ENCODE results near the gene UBR1. TPM values are rescaled to one million over a fixed set of nuclear protein-coding genes. Genes with fewer than 3 reads are reported as not detected.

Gene UBR1
- total RNA-seq, 3 donors from 2014 or later (not counting 1 experiment from before 2014, with no cell fraction given): 54.3 to 70.5 (median 61.4) TPM

DNA sequence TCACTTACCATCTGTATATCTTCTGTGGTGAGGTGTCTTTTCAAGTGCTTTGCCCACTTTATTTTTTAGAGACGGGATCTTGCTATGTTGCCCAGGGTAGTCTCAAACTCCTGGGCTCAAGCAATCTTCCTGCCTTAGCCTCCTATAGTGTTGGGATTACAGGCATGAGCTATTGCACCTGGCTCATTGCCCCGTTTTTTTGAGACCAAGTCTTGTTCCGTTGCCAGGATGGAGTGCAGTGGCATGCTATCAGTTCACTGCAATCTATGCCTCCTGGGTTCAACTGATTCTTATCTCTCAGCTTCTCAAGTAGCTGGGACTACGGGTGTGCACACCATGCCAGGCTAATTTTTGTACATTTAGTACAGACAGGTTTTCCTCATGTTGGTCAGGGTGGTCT lies 132.7 kb downstream of the UBR1 start:
- no peaks in the 10 kb centered on the region for H3K9me3 ChIP-seq (ENCODE audit: control insufficient read depth, insufficient read depth, low read length)
- DNase-seq (no peak), ATAC-seq (no peak)
- H3K4me1 ChIP-seq (ENCODE audit: control insufficient read depth, insufficient read depth, low read length): no peaks in the 10 kb centered on the region
- Mint-ChIP-seq H3K4me1 (no peaks in the 10 kb centered on the region), H3K4me3 (no peak overlapping the region), H3K27me3 (ENCODE audit: low read depth in 2 of 2) (no peaks in the 10 kb centered on the region), H3K36me3 (peaks cover 40% of the 10 kb centered on the region), H3K9me3 (no peaks in the 10 kb centered on the region), H3K27ac (no peak overlapping the region)
- intact Hi-C loops (cut with micrococcal nuclease): no loop called here
- H3K36me3 ChIP-seq (ENCODE audit: control insufficient read depth, insufficient read depth, low read length): peaks cover 53% of the 10 kb centered on the region
- H3K4me3 ChIP-seq (ENCODE audit: low read length): no peak overlapping the region
- no peaks in the 10 kb centered on the region for H3K27me3 ChIP-seq (ENCODE audit: control insufficient read depth, insufficient read depth, low read length)
- WGBS (ENCODE audit: insufficient coverage): 93% methylated on average over 4 of the region's 4 CpGs
- H3K27ac ChIP-seq (ENCODE audit: low read length): no peak overlapping the region
- TF ChIP-seq, protein P1, sequence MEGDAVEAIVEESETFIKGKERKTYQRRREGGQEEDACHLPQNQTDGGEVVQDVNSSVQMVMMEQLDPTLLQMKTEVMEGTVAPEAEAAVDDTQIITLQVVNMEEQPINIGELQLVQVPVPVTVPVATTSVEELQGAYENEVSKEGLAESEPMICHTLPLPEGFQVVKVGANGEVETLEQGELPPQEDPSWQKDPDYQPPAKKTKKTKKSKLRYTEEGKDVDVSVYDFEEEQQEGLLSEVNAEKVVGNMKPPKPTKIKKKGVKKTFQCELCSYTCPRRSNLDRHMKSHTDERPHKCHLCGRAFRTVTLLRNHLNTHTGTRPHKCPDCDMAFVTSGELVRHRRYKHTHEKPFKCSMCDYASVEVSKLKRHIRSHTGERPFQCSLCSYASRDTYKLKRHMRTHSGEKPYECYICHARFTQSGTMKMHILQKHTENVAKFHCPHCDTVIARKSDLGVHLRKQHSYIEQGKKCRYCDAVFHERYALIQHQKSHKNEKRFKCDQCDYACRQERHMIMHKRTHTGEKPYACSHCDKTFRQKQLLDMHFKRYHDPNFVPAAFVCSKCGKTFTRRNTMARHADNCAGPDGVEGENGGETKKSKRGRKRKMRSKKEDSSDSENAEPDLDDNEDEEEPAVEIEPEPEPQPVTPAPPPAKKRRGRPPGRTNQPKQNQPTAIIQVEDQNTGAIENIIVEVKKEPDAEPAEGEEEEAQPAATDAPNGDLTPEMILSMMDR (IDR thresholded peaks at IDR 0.05): no peak

DNA sequence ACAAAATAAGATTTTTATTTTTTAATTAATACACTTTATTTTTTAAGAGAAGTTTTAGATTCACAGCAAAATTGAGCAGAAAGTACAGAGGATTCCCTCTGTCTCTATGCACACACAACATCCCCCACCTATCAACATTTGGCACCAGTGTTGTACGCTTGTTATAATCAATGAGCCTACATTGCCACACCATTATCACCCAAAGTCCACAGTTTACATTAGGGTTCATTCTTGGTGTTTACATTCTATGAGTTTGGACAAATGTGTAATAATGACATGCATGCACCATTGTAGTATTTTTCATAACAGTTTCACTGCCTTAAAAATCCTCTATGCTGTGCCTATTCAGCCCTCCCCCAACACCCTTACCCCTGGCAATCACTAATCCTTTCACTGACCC lies 134.0 kb downstream of the UBR1 start:
- no peaks in the 10 kb centered on the region for H3K9me3 ChIP-seq (ENCODE audit: control insufficient read depth, insufficient read depth, low read length)
- no peak for ATAC-seq
- no peak for DNase-seq
- Mint-ChIP-seq H3K27me3 (ENCODE audit: low read depth in 2 of 2) (no peaks in the 10 kb centered on the region), H3K36me3 (peaks cover 30% of the 10 kb centered on the region), H3K4me1 (no peaks in the 10 kb centered on the region), H3K27ac (no peak overlapping the region), H3K4me3 (no peak overlapping the region), H3K9me3 (no peaks in the 10 kb centered on the region)
- no peaks in the 10 kb centered on the region for H3K4me1 ChIP-seq (ENCODE audit: control insufficient read depth, insufficient read depth, low read length)
- H3K27ac ChIP-seq (ENCODE audit: low read length): no peak overlapping the region
- no peaks in the 10 kb centered on the region for H3K27me3 ChIP-seq (ENCODE audit: control insufficient read depth, insufficient read depth, low read length)
- 100% methylated on average over 1 of the region's 1 CpG for WGBS (ENCODE audit: insufficient coverage)
- no peak overlapping the region for H3K4me3 ChIP-seq (ENCODE audit: low read length)
- peaks cover 46% of the 10 kb centered on the region for H3K36me3 ChIP-seq (ENCODE audit: control insufficient read depth, insufficient read depth, low read length)
- TF ChIP-seq, protein P1 (IDR thresholded peaks at IDR 0.05): no peak
- intact Hi-C loops (cut with micrococcal nuclease): no loop called here

- intact Hi-C loops (cut with micrococcal nuclease): no loop called here
These were observed 141.4 kb downstream of the UBR1 start for GRCh38 chr15:42964476-42964875.

DNA sequence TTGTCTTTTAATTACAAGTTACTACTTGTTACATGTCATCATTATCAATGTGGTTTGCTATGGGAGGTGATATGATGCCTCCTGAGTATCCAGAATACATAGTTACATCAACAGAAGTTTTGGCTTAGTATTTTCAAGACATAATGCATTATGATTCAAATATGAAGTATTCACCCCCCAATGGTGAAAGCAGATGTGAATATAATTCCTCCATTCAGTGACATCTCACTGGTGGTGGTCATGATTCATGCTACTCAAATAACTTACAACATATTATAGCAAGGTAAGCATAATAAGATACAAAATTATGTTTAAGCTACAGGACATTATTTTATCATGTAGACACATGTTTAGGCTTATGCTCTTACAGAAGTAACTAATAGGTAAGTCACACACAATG lies 150.3 kb downstream of the UBR1 start:
- no peaks in the 10 kb centered on the region for H3K4me1 ChIP-seq (ENCODE audit: control insufficient read depth, insufficient read depth, low read length)
- DNase-seq (no peak), ATAC-seq (no peak)
- Mint-ChIP-seq H3K4me1 (no peaks in the 10 kb centered on the region), H3K36me3 (peaks cover 30% of the 10 kb centered on the region), H3K27ac (no peak overlapping the region), H3K4me3 (no peak overlapping the region), H3K27me3 (ENCODE audit: low read depth in 2 of 2) (no peaks in the 10 kb centered on the region), H3K9me3 (no peaks in the 10 kb centered on the region)
- H3K4me3 ChIP-seq (ENCODE audit: low read length): no peak overlapping the region
- H3K36me3 ChIP-seq (ENCODE audit: control insufficient read depth, insufficient read depth, low read length): peaks cover 70% of the 10 kb centered on the region
- H3K27ac ChIP-seq (ENCODE audit: low read length): no peak overlapping the region
- TF ChIP-seq, protein P1 (IDR thresholded peaks at IDR 0.05): no peak
- H3K9me3 ChIP-seq (ENCODE audit: control insufficient read depth, insufficient read depth, low read length): no peaks in the 10 kb centered on the region
- intact Hi-C loops (cut with micrococcal nuclease): no loop called here
- no peaks in the 10 kb centered on the region for H3K27me3 ChIP-seq (ENCODE audit: control insufficient read depth, insufficient read depth, low read length)

More at GRCh38 chr15:42964476-42964875, 141.4 kb downstream of the UBR1 start:
- no peak for DNase-seq
- Mint-ChIP-seq H3K4me1 (no peaks in the 10 kb centered on the region), H3K9me3 (no peaks in the 10 kb centered on the region), H3K27ac (no peak overlapping the region), H3K36me3 (peaks cover 41% of the 10 kb centered on the region), H3K4me3 (no peak overlapping the region), H3K27me3 (ENCODE audit: low read depth in 2 of 2) (no peaks in the 10 kb centered on the region)
- 97% methylated on average over 5 of the region's 5 CpGs for WGBS (ENCODE audit: insufficient coverage)
- ATAC-seq: no peak
- TF ChIP-seq, protein P1 (IDR thresholded peaks at IDR 0.05): no peak
- Histone ChIP-seq H3K27me3 (ENCODE audit: control insufficient read depth, insufficient read depth, low read length) (no peaks in the 10 kb centered on the region), H3K27ac (ENCODE audit: low read length) (no peak overlapping the region), H3K4me3 (ENCODE audit: low read length) (no peak overlapping the region), H3K4me1 (ENCODE audit: control insufficient read depth, insufficient read depth, low read length) (no peaks in the 10 kb centered on the region), H3K9me3 (ENCODE audit: control insufficient read depth, insufficient read depth, low read length) (no peaks in the 10 kb centered on the region), H3K36me3 (ENCODE audit: control insufficient read depth, insufficient read depth, low read length) (peaks cover 43% of the 10 kb centered on the region)
